ENCODE data around the gene POU2AF1.

GRCh38 chr11:111303461-111303860, 75.6 kb downstream of the POU2AF1 start:
- TF ChIP-seq, protein P1, sequence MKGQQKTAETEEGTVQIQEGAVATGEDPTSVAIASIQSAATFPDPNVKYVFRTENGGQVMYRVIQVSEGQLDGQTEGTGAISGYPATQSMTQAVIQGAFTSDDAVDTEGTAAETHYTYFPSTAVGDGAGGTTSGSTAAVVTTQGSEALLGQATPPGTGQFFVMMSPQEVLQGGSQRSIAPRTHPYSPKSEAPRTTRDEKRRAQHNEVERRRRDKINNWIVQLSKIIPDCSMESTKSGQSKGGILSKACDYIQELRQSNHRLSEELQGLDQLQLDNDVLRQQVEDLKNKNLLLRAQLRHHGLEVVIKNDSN (IDR thresholded peaks at IDR 0.05): no peak
- no peak for TF ChIP-seq TAF1 (IDR thresholded peaks at IDR 0.05; ENCODE audit: low read depth)
